Measurements from ENCODE around the gene PARD6G.
"Not testable (repeated sequence)": the region's sequence is repeated elsewhere in the genome, so short reads cannot be mapped to it uniquely, and the experiment has no call there.

Gene PARD6G

GRCh38 chr18:80238651-80239260 is 8.6 kb downstream of the PARD6G start:
- H2AFZ ChIP-seq (ENCODE audit: low read depth, low read length) = no peak overlapping the region
- no peak overlapping the region for H2BK5ac ChIP-seq (ENCODE audit: low read depth, low read length, poor library complexity, severe bottlenecking)
- DNase-seq = no peak
- H3K14ac ChIP-seq (ENCODE audit: low read length in 2 of 2) = no peak overlapping the region
- no peak overlapping the region for H2BK120ac ChIP-seq (ENCODE audit: low read depth, low read length)
- H3K4me1 ChIP-seq (ENCODE audit: control insufficient read depth, insufficient read depth, low read depth, low read length) = peaks cover 2% of the 10 kb centered on the region
- WGBS = 87% methylated on average over 8 of the region's 12 CpGs
- H3K9me3 ChIP-seq (ENCODE audit: control insufficient read depth, low read length) = no peaks in the 10 kb centered on the region
- no peak overlapping the region for H3K18ac ChIP-seq (ENCODE audit: low read depth in 1 of 2, low read length in 2 of 2)
- no peak overlapping the region for H3K4ac ChIP-seq (ENCODE audit: low read depth in 1 of 2, low read length in 2 of 2)
- H3K9ac ChIP-seq (ENCODE audit: low read length) = no peak overlapping the region
- no peaks in the 10 kb centered on the region for H3K36me3 ChIP-seq (ENCODE audit: control insufficient read depth in 1 of 2, insufficient read depth in 2 of 2, low read depth in 1 of 2, low read length in 2 of 2)
- H3K79me1 ChIP-seq (replicated peaks; ENCODE audit: low read length, poor library complexity, severe bottlenecking) = peaks cover 29% of the 10 kb centered on the region
- H2AK5ac ChIP-seq (ENCODE audit: low read length, severe bottlenecking) = no peak overlapping the region
- H3K23ac ChIP-seq (ENCODE audit: low read length in 2 of 2) = no peak overlapping the region
- no peak overlapping the region for H2BK12ac ChIP-seq (ENCODE audit: low read length in 2 of 2)
- H3K27ac ChIP-seq (ENCODE audit: low read length, poor library complexity, severe bottlenecking) = no peak overlapping the region
- no peak overlapping the region for H4K91ac ChIP-seq (ENCODE audit: low read length)
- no peak overlapping the region for H2BK15ac ChIP-seq (ENCODE audit: low read depth, poor library complexity, severe bottlenecking)
- H3K4me3 ChIP-seq (ENCODE audit: insufficient read depth in 1 of 2, low read depth in 1 of 2, low read length in 2 of 2) = no peak overlapping the region
- no peak overlapping the region for H3K4me2 ChIP-seq (ENCODE audit: low read length, poor library complexity, severe bottlenecking)
- peaks cover 0 to 8% of the 10 kb centered on the region in 2 experiments for H3K27me3 ChIP-seq (ENCODE audit: control insufficient read depth in 1 of 2, insufficient read depth in 1 of 2, low read length in 2 of 2)
- H4K8ac ChIP-seq (ENCODE audit: low read length) = no peak overlapping the region

- not testable (repeated sequence) for H3K4me3 ChIP-seq (ENCODE audit: insufficient read depth in 1 of 2, low read depth in 1 of 2, low read length in 2 of 2); H3K23ac ChIP-seq (ENCODE audit: low read length in 2 of 2); H3K18ac ChIP-seq (ENCODE audit: low read depth in 1 of 2, low read length in 2 of 2); H3K4me1 ChIP-seq (ENCODE audit: control insufficient read depth, insufficient read depth, low read depth, low read length); H2AK5ac ChIP-seq (ENCODE audit: low read length, severe bottlenecking); H2BK12ac ChIP-seq (ENCODE audit: low read length in 2 of 2); DNase-seq; H2BK120ac ChIP-seq (ENCODE audit: low read depth, low read length); H3K4ac ChIP-seq (ENCODE audit: low read depth in 1 of 2, low read length in 2 of 2); H3K14ac ChIP-seq (ENCODE audit: low read length in 2 of 2); H4K91ac ChIP-seq (ENCODE audit: low read length); H2BK5ac ChIP-seq (ENCODE audit: low read depth, low read length, poor library complexity, severe bottlenecking); H2BK15ac ChIP-seq (ENCODE audit: low read depth, poor library complexity, severe bottlenecking); H3K27me3 ChIP-seq (ENCODE audit: control insufficient read depth in 1 of 2, insufficient read depth in 1 of 2, low read length in 2 of 2); H3K27ac ChIP-seq (ENCODE audit: low read length, poor library complexity, severe bottlenecking); H3K9me3 ChIP-seq (ENCODE audit: control insufficient read depth, low read length); H3K9ac ChIP-seq (ENCODE audit: low read length); H3K4me2 ChIP-seq (ENCODE audit: low read length, poor library complexity, severe bottlenecking); H4K8ac ChIP-seq (ENCODE audit: low read length); H2AFZ ChIP-seq (ENCODE audit: low read depth, low read length); H3K36me3 ChIP-seq (ENCODE audit: control insufficient read depth in 1 of 2, insufficient read depth in 2 of 2, low read depth in 1 of 2, low read length in 2 of 2)
- peaks cover 35% of the 10 kb centered on the region for H3K79me1 ChIP-seq (replicated peaks; ENCODE audit: low read length, poor library complexity, severe bottlenecking)
These were observed 9.8 kb downstream of the PARD6G start for GRCh38 chr18:80237519-80237918.

- DNase-seq = no peak
- H2BK5ac ChIP-seq (ENCODE audit: low read depth, low read length, poor library complexity, severe bottlenecking) = no peak overlapping the region
- no peak overlapping the region for H2BK120ac ChIP-seq (ENCODE audit: low read depth, low read length)
- no peak overlapping the region for H3K4ac ChIP-seq (ENCODE audit: low read depth in 1 of 2, low read length in 2 of 2)
- H3K4me3 ChIP-seq (ENCODE audit: insufficient read depth in 1 of 2, low read depth in 1 of 2, low read length in 2 of 2) = no peak overlapping the region
- H3K23ac ChIP-seq (ENCODE audit: low read length in 2 of 2) = no peak overlapping the region
- no peaks in the 10 kb centered on the region for H3K9me3 ChIP-seq (ENCODE audit: control insufficient read depth, low read length)
- H3K79me1 ChIP-seq (replicated peaks; ENCODE audit: low read length, poor library complexity, severe bottlenecking) = peaks cover 30% of the 10 kb centered on the region
- H3K14ac ChIP-seq (ENCODE audit: low read length in 2 of 2) = no peak overlapping the region
- no peak overlapping the region for H4K91ac ChIP-seq (ENCODE audit: low read length)
- no peak overlapping the region for H2AK5ac ChIP-seq (ENCODE audit: low read length, severe bottlenecking)
- peaks cover 1% of the 10 kb centered on the region for H3K4me1 ChIP-seq (ENCODE audit: control insufficient read depth, insufficient read depth, low read depth, low read length)
- no peak overlapping the region for H3K4me2 ChIP-seq (ENCODE audit: low read length, poor library complexity, severe bottlenecking)
- 98% methylated on average over 2 of the region's 2 CpGs for WGBS
- H2BK12ac ChIP-seq (ENCODE audit: low read length in 2 of 2) = no peak overlapping the region
- peaks cover 0 to 3% of the 10 kb centered on the region in 2 experiments for H3K27me3 ChIP-seq (ENCODE audit: control insufficient read depth in 1 of 2, insufficient read depth in 1 of 2, low read length in 2 of 2)
- H3K18ac ChIP-seq (ENCODE audit: low read depth in 1 of 2, low read length in 2 of 2) = no peak overlapping the region
- no peak overlapping the region for H4K8ac ChIP-seq (ENCODE audit: low read length)
- H3K9ac ChIP-seq (ENCODE audit: low read length) = no peak overlapping the region
- H3K27ac ChIP-seq (ENCODE audit: low read length, poor library complexity, severe bottlenecking) = no peak overlapping the region
- no peak overlapping the region for H2BK15ac ChIP-seq (ENCODE audit: low read depth, poor library complexity, severe bottlenecking)
- peaks cover 0 to 8% of the 10 kb centered on the region in 2 experiments for H3K36me3 ChIP-seq (ENCODE audit: control insufficient read depth in 1 of 2, insufficient read depth in 2 of 2, low read depth in 1 of 2, low read length in 2 of 2)
- H2AFZ ChIP-seq (ENCODE audit: low read depth, low read length) = no peak overlapping the region
These were observed 12.9 kb downstream of the PARD6G start for GRCh38 chr18:80234398-80234797.

- Histone ChIP-seq H2AK5ac (ENCODE audit: low read length, severe bottlenecking) (no peak overlapping the region), H3K18ac (ENCODE audit: low read depth in 1 of 2, low read length in 2 of 2) (no peak overlapping the region), H3K9ac (ENCODE audit: low read length) (no peak overlapping the region), H3K36me3 (ENCODE audit: control insufficient read depth in 1 of 2, insufficient read depth in 2 of 2, low read depth in 1 of 2, low read length in 2 of 2) (peaks cover 0 to 8% of the 10 kb centered on the region in 2 experiments), H3K4me1 (ENCODE audit: control insufficient read depth, insufficient read depth, low read depth, low read length) (peaks cover 1% of the 10 kb centered on the region), H3K4me2 (ENCODE audit: low read length, poor library complexity, severe bottlenecking) (no peak overlapping the region), H3K23ac (ENCODE audit: low read length in 2 of 2) (no peak overlapping the region), H4K8ac (ENCODE audit: low read length) (no peak overlapping the region), H2BK5ac (ENCODE audit: low read depth, low read length, poor library complexity, severe bottlenecking) (no peak overlapping the region), H3K14ac (ENCODE audit: low read length in 2 of 2) (no peak overlapping the region), H3K4me3 (ENCODE audit: insufficient read depth in 1 of 2, low read depth in 1 of 2, low read length in 2 of 2) (no peak overlapping the region), H4K91ac (ENCODE audit: low read length) (no peak overlapping the region), H3K27me3 (ENCODE audit: control insufficient read depth in 1 of 2, insufficient read depth in 1 of 2, low read length in 2 of 2) (peaks cover 0 to 3% of the 10 kb centered on the region in 2 experiments), H2BK120ac (ENCODE audit: low read depth, low read length) (no peak overlapping the region), H3K27ac (ENCODE audit: low read length, poor library complexity, severe bottlenecking) (no peak overlapping the region), H2BK12ac (ENCODE audit: low read length in 2 of 2) (no peak overlapping the region), H3K9me3 (ENCODE audit: control insufficient read depth, low read length) (no peaks in the 10 kb centered on the region), H2AFZ (ENCODE audit: low read depth, low read length) (no peak overlapping the region), H3K79me1 (replicated peaks; ENCODE audit: low read length, poor library complexity, severe bottlenecking) (peaks cover 30% of the 10 kb centered on the region), H2BK15ac (ENCODE audit: low read depth, poor library complexity, severe bottlenecking) (no peak overlapping the region), H3K4ac (ENCODE audit: low read depth in 1 of 2, low read length in 2 of 2) (no peak overlapping the region)
- no peak for DNase-seq
- WGBS = 88% methylated on average over 8 of the region's 8 CpGs
These were observed 13.4 kb downstream of the PARD6G start for GRCh38 chr18:80233899-80234298.
